Neural crest cell (in vitro differentiated cells): ENCODE data around the gene TTLL9. TPM values are rescaled to one million over a fixed set of nuclear protein-coding genes. Genes with fewer than 3 reads are reported as not detected.
"Not testable (repeated sequence)": the region's sequence is repeated elsewhere in the genome, so short reads cannot be mapped to it uniquely, and the experiment has no call there.

Experiments used
- DNase-seq: peaks from one replicate; pipeline ENCODE4 v3.0.0; 2021; ENCODE audit warnings: low read depth, mixed read lengths, low spot score
- H3K27ac Mint-ChIP-seq: one replicate; pipeline ENCODE4 v1.8.0; 2021; ENCODE audit warnings: mild to moderate bottlenecking, mixed read lengths; ENCODE audit not compliant: unreplicated experiment
- H3K27me3 Mint-ChIP-seq: 2 replicates; pipeline ENCODE4 v1.8.0; 2021; ENCODE audit warnings: low read depth, mild to moderate bottlenecking, mixed read lengths
- H3K36me3 Mint-ChIP-seq: 2 replicates; pipeline ENCODE4 v1.8.0; 2021; ENCODE audit warnings: low read depth, mild to moderate bottlenecking, mixed read lengths
- H3K4me1 Mint-ChIP-seq: 2 replicates; pipeline ENCODE4 v1.8.0; 2021; ENCODE audit warnings: mixed read lengths
- H3K4me3 Mint-ChIP-seq: one replicate; pipeline ENCODE4 v1.8.0; 2021; ENCODE audit warnings: mild to moderate bottlenecking, mixed read lengths
- H3K9me3 Mint-ChIP-seq: 2 replicates; pipeline ENCODE4 v1.8.0; 2021; ENCODE audit warnings: mixed read lengths
- CTCF ChIP-seq: fragments of 200-600 bp; sonication (generic); conservative IDR thresholded peaks from 2 replicates; pipeline ENCODE4 v1.5.0; 2021; ENCODE audit warnings: antibody characterized with exemption, mild to moderate bottlenecking
- total RNA-seq: library from RNA; stranded (reverse); gene quantifications from 2 replicates; pipeline ENCODE4 v1.2.1, GENCODE V29; 2021

The TTLL9 gene
- total RNA-seq, 1 donor from 2014 or later, result 3.3 TPM

- Mint-ChIP-seq H3K9me3 (no peaks in the 10 kb centered on the region), H3K4me1 (peaks cover 3% of the 10 kb centered on the region), H3K4me3 (no peak overlapping the region), H3K27ac (no peak overlapping the region), H3K27me3 (peaks cover 10% of the 10 kb centered on the region), H3K36me3 (no peaks in the 10 kb centered on the region)
- TF ChIP-seq CTCF, result no peak
- no peak for DNase-seq
Measured at GRCh38 chr20:31920275-31920855, 49.9 kb downstream of the TTLL9 start.

- H3K27ac Mint-ChIP-seq, H3K9me3 Mint-ChIP-seq, H3K36me3 Mint-ChIP-seq, H3K4me3 Mint-ChIP-seq, H3K4me1 Mint-ChIP-seq, DNase-seq: not testable (repeated sequence)
- H3K27me3 Mint-ChIP-seq, result peaks cover 15% of the 10 kb centered on the region
Measured at GRCh38 chr20:31921480-31921879, 51.0 kb downstream of the TTLL9 start.

DNA sequence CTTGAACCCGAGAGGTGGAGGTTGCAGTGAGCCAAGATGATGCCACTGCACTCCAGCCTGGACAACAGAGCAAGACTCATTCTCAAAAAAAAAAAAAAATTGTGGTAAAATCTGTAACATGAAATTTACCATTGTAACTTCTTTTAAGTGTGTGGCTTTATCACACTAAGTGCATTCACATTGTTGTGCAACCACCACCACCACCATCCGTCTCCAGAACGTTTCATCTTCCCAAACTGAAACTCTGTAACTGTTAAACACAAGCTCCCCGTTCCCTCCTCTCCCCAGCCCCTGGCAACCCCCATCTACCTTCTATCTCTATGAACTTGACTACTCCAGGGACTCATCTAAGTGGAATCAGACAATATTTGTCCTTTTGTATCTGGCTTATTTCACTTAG is 51.7 kb downstream of the TTLL9 start:
- Mint-ChIP-seq H3K4me1 (peaks cover 3% of the 10 kb centered on the region), H3K4me3 (no peak overlapping the region), H3K27me3 (peaks cover 17% of the 10 kb centered on the region), H3K36me3 (no peaks in the 10 kb centered on the region), H3K27ac (no peak overlapping the region), H3K9me3 (no peaks in the 10 kb centered on the region)
- DNase-seq, result no peak
- no peak for TF ChIP-seq CTCF

GRCh38 chr20:31922588-31922987 is 52.2 kb downstream of the TTLL9 start:
- no peak for TF ChIP-seq CTCF
- no peaks in the 10 kb centered on the region for H3K9me3 Mint-ChIP-seq
- no peak for DNase-seq
- peaks cover 3% of the 10 kb centered on the region for H3K4me1 Mint-ChIP-seq
- no peaks in the 10 kb centered on the region for H3K36me3 Mint-ChIP-seq
- peaks cover 18% of the 10 kb centered on the region for H3K27me3 Mint-ChIP-seq
- no peak overlapping the region for H3K27ac Mint-ChIP-seq
- no peak overlapping the region for H3K4me3 Mint-ChIP-seq

- Mint-ChIP-seq H3K9me3 (no peaks in the 10 kb centered on the region), H3K27ac (no peak overlapping the region), H3K4me1 (peaks cover 3% of the 10 kb centered on the region), H3K27me3 (peaks cover 20% of the 10 kb centered on the region), H3K36me3 (no peaks in the 10 kb centered on the region), H3K4me3 (no peak overlapping the region)
- TF ChIP-seq CTCF, result no peak
- DNase-seq, result no peak
Measured at GRCh38 chr20:31923388-31924331, 53.2 kb downstream of the TTLL9 start.

DNA sequence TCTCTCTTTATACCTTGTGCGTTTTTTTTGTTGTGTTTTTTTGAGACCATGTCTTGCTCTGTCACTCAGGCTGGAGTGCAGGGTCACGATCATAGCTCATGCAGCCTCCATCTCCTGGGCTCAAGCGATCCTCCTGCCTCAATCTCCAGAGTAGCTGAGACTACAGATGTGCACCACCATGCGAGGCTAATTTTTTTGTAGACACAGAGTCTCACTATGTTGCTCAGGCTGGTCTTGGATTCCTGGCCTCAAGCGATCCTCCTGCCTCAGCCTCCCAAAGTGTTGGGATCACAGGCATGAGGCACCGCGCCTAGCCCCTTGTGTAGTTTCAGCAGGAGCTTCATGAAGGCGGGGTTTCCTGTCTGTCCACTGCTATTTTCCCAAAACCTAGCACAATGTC is 54.1 kb downstream of the TTLL9 start:
- H3K36me3 Mint-ChIP-seq, result no peaks in the 10 kb centered on the region
- H3K4me3 Mint-ChIP-seq, result no peak overlapping the region
- no peaks in the 10 kb centered on the region for H3K9me3 Mint-ChIP-seq
- no peak overlapping the region for H3K27ac Mint-ChIP-seq
- no peak for TF ChIP-seq CTCF
- H3K4me1 Mint-ChIP-seq, result peaks cover 3% of the 10 kb centered on the region
- no peak for DNase-seq
- peaks cover 26% of the 10 kb centered on the region for H3K27me3 Mint-ChIP-seq
